Caco-2 (cell line): ENCODE results near the gene LSP1. TPM values are rescaled to one million over a fixed set of nuclear protein-coding genes. Genes with fewer than 3 reads are reported as not detected.
A peak's percentile ranks its signal among the peaks of the same experiment; 100 is the strongest.

Experiments
- BruUV-seq: library from RNA; stranded (reverse); fragments of 400-500 nt; replicated peaks from 2 replicates; lab custom pipeline; 2021; lab: Mats Ljungman, UMichigan
- CTCF ChIA-PET: fragments of 300-600 bp; sonication (Branson Sonifier 250); formaldehyde crosslinking; loops from one replicate; lab custom pipeline; 2022; ENCODE audit warnings: antibody characterized with exemption; lab: Charles Lee
- POLR2A ChIA-PET: fragments of 300-600 bp; sonication (Branson Sonifier 250); formaldehyde crosslinking; loops from one replicate; lab custom pipeline; 2022; ENCODE audit warnings: antibody characterized with exemption; lab: Charles Lee
- DNase-seq, 2 experiments: peaks; one replicate each; pipeline versions ENCODE4 v3.0.0 to v3.0.0-alpha.2; 2020 to 2022
- H3K27me3 ChIP-seq: replicated peaks from 2 replicates; pipeline ENCODE4 v1.6.0; 2011; ENCODE audit warnings: low read length; ENCODE audit not compliant: control insufficient read depth, insufficient read depth
- H3K36me3 ChIP-seq: 2 replicates; pipeline ENCODE4 v1.5.1; 2011; ENCODE audit warnings: low read length; ENCODE audit not compliant: control insufficient read depth, insufficient read depth
- H3K4me1 ChIP-seq: fragments of 250-450 bp; sonication (Bioruptor Pico); 2 replicates; pipeline ENCODE4 v1.5.1; 2020; ENCODE audit warnings: mild to moderate bottlenecking
- H3K4me3 ChIP-seq: 2 replicates; pipeline ENCODE4 v1.5.1; 2011; ENCODE audit warnings: low read depth, mild to moderate bottlenecking, control low read depth, low read length
- H3K9me3 ChIP-seq: fragments of 250-450 bp; sonication (Bioruptor Pico); 2 replicates; pipeline ENCODE4 v1.5.1; 2020; ENCODE audit warnings: mild to moderate bottlenecking, moderate library complexity
- H3K27ac Mint-ChIP-seq: one replicate; pipeline ENCODE4 v1.8.0; 2022; ENCODE audit warnings: mixed read lengths; ENCODE audit not compliant: unreplicated experiment
- H3K27me3 Mint-ChIP-seq: one replicate; pipeline ENCODE4 v1.8.0; 2022; ENCODE audit warnings: mixed read lengths; ENCODE audit not compliant: insufficient read depth, unreplicated experiment
- H3K36me3 Mint-ChIP-seq: one replicate; pipeline ENCODE4 v1.8.0; 2022; ENCODE audit warnings: mild to moderate bottlenecking, mixed read lengths; ENCODE audit not compliant: insufficient read depth, unreplicated experiment
- H3K4me1 Mint-ChIP-seq: one replicate; pipeline ENCODE4 v1.8.0; 2022; ENCODE audit warnings: low read depth, mixed read lengths; ENCODE audit not compliant: unreplicated experiment
- H3K4me3 Mint-ChIP-seq: one replicate; pipeline ENCODE4 v1.8.0; 2022; ENCODE audit warnings: mild to moderate bottlenecking, moderate library complexity, mixed read lengths; ENCODE audit not compliant: unreplicated experiment
- H3K9me3 Mint-ChIP-seq: one replicate; pipeline ENCODE4 v1.8.0; 2022; ENCODE audit warnings: mixed read lengths; ENCODE audit not compliant: unreplicated experiment
- CTCF ChIP-seq, 2 experiments: fragments of 200-600 bp in 1 of 2; IDR thresholded peaks; 1 replicate in 1 of 2; 2 replicates in 1 of 2; pipeline versions ENCODE4 v1.5.1 to v1.8.0; 2011 to 2022; ENCODE audit warnings: antibody characterized with exemption in 1 of 2, control low read depth in 1 of 2, inconsistent platforms in 1 of 2, low read depth in 1 of 2, low read length in 1 of 2, mild to moderate bottlenecking in 1 of 2, moderate library complexity in 1 of 2; ENCODE audit not compliant: insufficient read depth in 1 of 2, severe bottlenecking in 1 of 2, unreplicated experiment in 1 of 2
- intact Hi-C: fragments of 100-400 bp; cut with micrococcal nuclease; formaldehyde crosslinking; loops from one replicate; pipeline ENCODE4 v1.10.0; 2022; ENCODE audit not compliant: unreplicated experiment
- total RNA-seq: library from RNA; stranded (reverse); gene quantifications from 2 replicates; pipeline ENCODE4 v1.2.3, GENCODE V29; 2022

Gene LSP1
- total RNA-seq, 1 experiment from 2014 or later: not detected

DNA sequence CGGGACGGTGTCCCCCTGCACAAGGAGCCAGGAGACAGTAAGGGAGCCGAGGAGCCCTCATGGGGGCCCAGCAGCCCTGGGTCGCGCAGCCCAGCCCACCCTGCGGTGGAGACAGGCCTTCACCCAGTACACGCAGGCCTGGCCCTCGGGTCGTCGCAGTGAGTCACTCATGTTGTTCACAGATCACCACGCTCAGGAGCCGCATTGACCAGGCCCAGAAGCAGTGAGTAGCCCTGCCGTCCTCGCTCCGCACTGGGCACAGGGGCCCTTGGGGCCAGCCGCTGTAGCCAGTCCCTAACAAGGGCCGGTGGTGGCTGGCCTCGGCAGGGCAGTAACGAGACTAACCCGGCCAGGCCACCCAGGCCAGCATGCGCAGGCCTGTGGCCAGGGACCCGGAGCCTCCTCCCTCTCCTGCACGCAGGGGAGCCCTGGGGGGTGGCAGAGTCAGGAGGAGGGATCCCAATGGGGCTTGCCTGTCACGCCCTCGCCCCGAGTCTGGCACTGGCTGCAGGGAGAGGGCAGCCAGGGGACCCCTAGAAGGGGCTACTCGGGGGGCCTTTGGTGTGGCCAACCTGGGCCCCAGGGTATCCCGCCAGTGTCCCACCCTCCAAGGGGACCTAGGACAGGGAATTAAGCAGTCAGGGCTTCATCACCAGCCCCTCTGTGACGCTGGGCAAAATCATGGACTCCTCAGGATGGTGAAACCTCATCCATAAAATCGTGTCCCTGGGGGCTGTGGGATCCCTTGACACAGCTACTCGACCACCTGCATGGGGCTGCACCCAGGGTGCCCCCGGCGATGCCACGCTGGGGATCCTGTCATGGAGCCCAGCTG is 84.1 kb downstream of the LSP1 start:
- no peaks in the 10 kb centered on the region for H3K27me3 ChIP-seq
- DNase-seq: peak; percentile 2 to 31
- H3K4me1 ChIP-seq: no peaks in the 10 kb centered on the region; the same call in 1 of the 2 replicates
- ChIA-PET POLR2A (no interaction called here), CTCF (interaction anchor here (0.6 to 1.6 kb wide), 2 partner anchors 105 to 284 kb away, joined by 4 to 5 read pairs; no protein-coding TSS in a partner anchor)
- H3K4me1 Mint-ChIP-seq: peaks cover under 1% of the 10 kb centered on the region
- no peaks in the 10 kb centered on the region for H3K9me3 Mint-ChIP-seq
- peaks cover 4% of the 10 kb centered on the region for H3K36me3 Mint-ChIP-seq
- H3K36me3 ChIP-seq: no peaks in the 10 kb centered on the region
- intact Hi-C loops: no loop called here
- peaks cover 5% of the 10 kb centered on the region for H3K27me3 Mint-ChIP-seq
- no peak for TF ChIP-seq CTCF (IDR thresholded peaks at IDR 0.05; ENCODE audit: insufficient read depth in 1 of 2, low read depth in 1 of 2, low read length in 1 of 2, severe bottlenecking in 1 of 2, unreplicated experiment in 1 of 2)
- H3K27ac Mint-ChIP-seq: no peak overlapping the region
- no peak overlapping the region for H3K4me3 Mint-ChIP-seq
- H3K4me3 ChIP-seq: no peak overlapping the region
- no peaks in the 10 kb centered on the region for H3K9me3 ChIP-seq
- BruUV-seq: no TSS peak

GRCh38 chr11:1937616-1938342 is 84.9 kb downstream of the LSP1 start:
- Mint-ChIP-seq H3K4me1 (no peaks in the 10 kb centered on the region), H3K27me3 (peaks cover 4% of the 10 kb centered on the region), H3K4me3 (no peak overlapping the region), H3K9me3 (no peaks in the 10 kb centered on the region), H3K36me3 (peaks cover 4% of the 10 kb centered on the region), H3K27ac (no peak overlapping the region)
- POLR2A ChIA-PET: no interaction called here
- intact Hi-C loops: loop anchor here (1.0 kb wide), 1 partner anchor 26 kb away; no protein-coding TSS in a partner anchor
- DNase-seq: peak; percentile 0 to 26
- Histone ChIP-seq H3K9me3 (no peaks in the 10 kb centered on the region), H3K4me3 (no peak overlapping the region), H3K27me3 (no peaks in the 10 kb centered on the region), H3K4me1 (no peaks in the 10 kb centered on the region), H3K36me3 (no peaks in the 10 kb centered on the region)
- no TSS peak for BruUV-seq
- CTCF ChIA-PET: interaction anchor here (1.6 kb wide), 1 partner anchor 285 kb away, joined by 5 read pairs; no protein-coding TSS in a partner anchor
- TF ChIP-seq CTCF (IDR thresholded peaks at IDR 0.05; ENCODE audit: insufficient read depth in 1 of 2, low read depth in 1 of 2, low read length in 1 of 2, severe bottlenecking in 1 of 2, unreplicated experiment in 1 of 2): no peak

GRCh38 chr11:1938343-1939005 is 85.6 kb downstream of the LSP1 start:
- DNase-seq: peak; percentile 0 to 13
- no peaks in the 10 kb centered on the region for H3K27me3 Mint-ChIP-seq
- Histone ChIP-seq H3K4me3 (no peak overlapping the region), H3K27me3 (no peaks in the 10 kb centered on the region), H3K4me1 (no peaks in the 10 kb centered on the region), H3K36me3 (no peaks in the 10 kb centered on the region), H3K9me3 (no peaks in the 10 kb centered on the region)
- no peaks in the 10 kb centered on the region for H3K9me3 Mint-ChIP-seq
- no TSS peak for BruUV-seq
- intact Hi-C loops: loop anchor here (1.0 kb wide), 2 partner anchors 23 to 27 kb away; no protein-coding TSS in a partner anchor
- CTCF ChIA-PET: interaction anchor here (1.6 kb wide), 1 partner anchor 286 kb away, joined by 5 read pairs; no protein-coding TSS in a partner anchor
- POLR2A ChIA-PET: no interaction called here
- no peaks in the 10 kb centered on the region for H3K4me1 Mint-ChIP-seq
- no peak overlapping the region for H3K4me3 Mint-ChIP-seq
- H3K27ac Mint-ChIP-seq: no peak overlapping the region
- no peak for TF ChIP-seq CTCF (IDR thresholded peaks at IDR 0.05; ENCODE audit: insufficient read depth in 1 of 2, low read depth in 1 of 2, low read length in 1 of 2, severe bottlenecking in 1 of 2, unreplicated experiment in 1 of 2)
- H3K36me3 Mint-ChIP-seq: peaks cover 4% of the 10 kb centered on the region
